GM10248 (cell line): ENCODE data around the gene CBLIF.

ENCODE experiments used
- CTCF ChIA-PET: fragments of 300-600 bp; sonication (Branson Sonifier 250); formaldehyde crosslinking; extraction: SDS; loops from one replicate; lab custom pipeline; 2021; ENCODE audit warnings: antibody characterized with exemption; lab: Yijun Ruan, JAX
- POLR2A ChIA-PET: fragments of 350-650 bp; sonication (Branson Sonifier 250); formaldehyde crosslinking; extraction: SDS; loops from one replicate; lab custom pipeline; 2020; ENCODE audit warnings: antibody characterized with exemption; lab: Yijun Ruan, JAX
- DNase-seq: peaks from one replicate; pipeline ENCODE4 v3.0.0; 2012; ENCODE audit errors: extremely low spot score
- TF ChIP-seq, protein P1 (sequence below): IDR thresholded peaks from 2 replicates; pipeline ENCODE4 v1.5.1; 2012; ENCODE audit warnings: mild to moderate bottlenecking, low read depth; ENCODE audit errors: extremely low read depth, missing control alignments, control extremely low read depth

CBLIF gene

DNA sequence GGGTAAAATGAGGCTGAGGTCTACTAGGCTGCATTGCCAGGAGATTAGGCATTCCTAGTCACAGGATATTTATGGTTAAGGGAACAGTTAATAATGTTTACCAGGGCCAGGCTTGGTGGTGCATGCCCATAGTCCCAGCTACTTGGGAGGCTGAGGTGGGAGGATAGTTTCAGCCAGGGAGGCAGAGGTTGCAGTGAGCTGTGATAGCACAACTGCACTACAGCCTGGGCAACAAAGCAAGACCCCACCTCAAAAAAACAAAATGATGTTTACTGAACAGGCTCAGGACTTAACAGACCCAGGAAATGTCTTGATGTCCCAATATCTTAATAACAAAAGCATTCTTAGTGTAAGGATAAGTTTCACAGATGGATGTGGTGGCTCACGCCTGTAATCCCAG is 31.9 kb downstream of the CBLIF start:
- TF ChIP-seq, protein P1, sequence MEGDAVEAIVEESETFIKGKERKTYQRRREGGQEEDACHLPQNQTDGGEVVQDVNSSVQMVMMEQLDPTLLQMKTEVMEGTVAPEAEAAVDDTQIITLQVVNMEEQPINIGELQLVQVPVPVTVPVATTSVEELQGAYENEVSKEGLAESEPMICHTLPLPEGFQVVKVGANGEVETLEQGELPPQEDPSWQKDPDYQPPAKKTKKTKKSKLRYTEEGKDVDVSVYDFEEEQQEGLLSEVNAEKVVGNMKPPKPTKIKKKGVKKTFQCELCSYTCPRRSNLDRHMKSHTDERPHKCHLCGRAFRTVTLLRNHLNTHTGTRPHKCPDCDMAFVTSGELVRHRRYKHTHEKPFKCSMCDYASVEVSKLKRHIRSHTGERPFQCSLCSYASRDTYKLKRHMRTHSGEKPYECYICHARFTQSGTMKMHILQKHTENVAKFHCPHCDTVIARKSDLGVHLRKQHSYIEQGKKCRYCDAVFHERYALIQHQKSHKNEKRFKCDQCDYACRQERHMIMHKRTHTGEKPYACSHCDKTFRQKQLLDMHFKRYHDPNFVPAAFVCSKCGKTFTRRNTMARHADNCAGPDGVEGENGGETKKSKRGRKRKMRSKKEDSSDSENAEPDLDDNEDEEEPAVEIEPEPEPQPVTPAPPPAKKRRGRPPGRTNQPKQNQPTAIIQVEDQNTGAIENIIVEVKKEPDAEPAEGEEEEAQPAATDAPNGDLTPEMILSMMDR, result no peak
- ChIA-PET POLR2A (interaction anchor here (0.6 kb wide), 1 partner anchor 9 kb away, joined by 6 read pairs; no protein-coding TSS in a partner anchor), CTCF (interaction anchor here (1.2 to 1.3 kb wide), 2 partner anchors 10 to 11 kb away, joined by 3 to 5 read pairs; no protein-coding TSS in a partner anchor)
- no peak for DNase-seq

DNA sequence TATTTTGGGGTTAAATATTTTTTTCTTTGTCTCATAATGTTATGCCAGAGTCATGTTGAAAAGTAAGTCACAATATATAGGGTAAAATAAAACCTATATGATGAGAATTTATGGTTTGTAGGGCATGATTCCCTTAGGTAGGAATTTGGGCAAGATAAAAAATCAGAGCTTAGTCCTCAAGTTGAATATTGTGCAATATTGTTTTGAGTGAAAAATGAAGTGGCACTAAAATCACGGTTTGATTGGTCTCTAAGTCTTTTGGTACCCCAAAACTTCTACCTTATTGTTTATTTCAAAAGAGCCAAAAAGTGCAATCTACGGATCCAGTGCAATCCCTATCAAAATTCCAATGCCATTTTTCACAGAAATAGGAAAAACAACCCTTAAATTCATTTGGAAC is 33.1 kb downstream of the CBLIF start:
- ChIA-PET POLR2A (no interaction called here), CTCF (interaction anchor here (1.3 to 1.5 kb wide), 2 partner anchors 10 to 439 kb away, joined by 3 read pairs; no protein-coding TSS in a partner anchor)
- TF ChIP-seq, protein P1, result no peak
- no peak for DNase-seq

DNA sequence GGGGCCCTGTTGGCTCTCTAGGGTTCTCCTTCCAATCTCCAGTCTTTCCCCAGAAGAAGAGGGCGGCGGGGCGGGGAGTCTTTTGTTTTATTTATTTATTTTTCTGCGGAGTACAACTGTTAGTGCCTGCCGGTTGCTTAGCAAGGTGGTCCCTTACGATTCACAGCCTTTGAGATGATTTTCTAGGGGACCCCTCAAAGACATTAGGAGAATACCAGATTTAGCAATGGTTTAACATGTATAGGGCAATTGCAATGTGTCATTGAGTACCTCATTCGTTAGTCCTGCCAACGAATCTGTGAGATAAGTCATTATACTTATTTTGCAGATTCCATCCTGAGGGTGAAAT is 34.4 kb downstream of the CBLIF start:
- POLR2A ChIA-PET, result interaction anchor here (1.4 kb wide), 1 partner anchor 142 kb away, joined by 3 read pairs; the partner anchor contains the start of gene PATL1
- CTCF ChIA-PET, result interaction anchor here (1.5 to 3.6 kb wide), 6 partner anchors 11 to 440 kb away, joined by 3 to 32 read pairs (median 4); no protein-coding TSS in a partner anchor
- no peak for DNase-seq
- TF ChIP-seq, protein P1, result no peak

DNA sequence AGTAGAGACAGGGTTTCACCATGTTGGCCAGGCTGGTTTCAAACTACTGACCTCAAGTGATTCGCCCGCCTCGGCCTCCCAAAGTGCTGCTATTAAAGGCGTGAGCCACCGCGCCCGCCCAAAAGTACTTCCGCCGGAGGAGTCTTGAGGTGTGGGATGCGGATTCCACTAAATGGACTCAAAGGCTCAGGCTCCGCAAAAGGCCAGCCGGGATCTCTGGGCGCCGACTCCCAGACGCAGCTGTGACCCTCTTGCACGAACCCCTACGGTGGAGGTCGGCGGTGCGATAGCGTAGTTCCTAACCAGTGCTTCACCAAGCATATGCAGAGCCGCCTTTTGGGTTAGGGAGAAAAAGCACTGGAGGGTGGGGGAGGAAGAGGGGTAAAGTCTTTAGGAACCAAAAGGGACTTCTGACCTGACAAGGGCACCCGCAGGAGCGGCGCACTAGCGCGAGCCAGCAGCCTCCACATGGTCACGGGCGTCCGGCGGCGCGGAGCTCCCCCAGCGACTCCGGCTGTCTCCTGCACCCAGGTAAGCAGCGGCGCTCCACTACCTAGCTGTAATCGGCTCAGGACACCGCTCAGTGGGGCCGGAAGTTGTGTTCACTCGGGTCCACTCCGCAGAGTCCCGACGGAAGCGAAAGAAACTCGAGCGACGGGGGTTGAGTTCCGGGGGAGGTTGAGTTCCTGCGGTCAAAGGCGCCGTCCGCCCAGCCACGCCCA is 34.9 kb downstream of the CBLIF start, which contains the start of gene MRPL16:
Gene MRPL16 (minus strand): TSS at position 590 of the 722 bp plus-strand sequence. CDS start 120 bp downstream, at position 470.
- DNase-seq, result peak; percentile 89
- ChIA-PET POLR2A (interaction anchor here (1.4 kb wide), 1 partner anchor 141 kb away, joined by 3 read pairs; the partner anchor contains the start of gene PATL1), CTCF (interaction anchor here (1.1 to 3.6 kb wide), 9 partner anchors 11 to 441 kb away, joined by 3 to 32 read pairs (median 4); partner anchors contain the start of gene STX3)
- TF ChIP-seq, protein P1, result no peak

DNA sequence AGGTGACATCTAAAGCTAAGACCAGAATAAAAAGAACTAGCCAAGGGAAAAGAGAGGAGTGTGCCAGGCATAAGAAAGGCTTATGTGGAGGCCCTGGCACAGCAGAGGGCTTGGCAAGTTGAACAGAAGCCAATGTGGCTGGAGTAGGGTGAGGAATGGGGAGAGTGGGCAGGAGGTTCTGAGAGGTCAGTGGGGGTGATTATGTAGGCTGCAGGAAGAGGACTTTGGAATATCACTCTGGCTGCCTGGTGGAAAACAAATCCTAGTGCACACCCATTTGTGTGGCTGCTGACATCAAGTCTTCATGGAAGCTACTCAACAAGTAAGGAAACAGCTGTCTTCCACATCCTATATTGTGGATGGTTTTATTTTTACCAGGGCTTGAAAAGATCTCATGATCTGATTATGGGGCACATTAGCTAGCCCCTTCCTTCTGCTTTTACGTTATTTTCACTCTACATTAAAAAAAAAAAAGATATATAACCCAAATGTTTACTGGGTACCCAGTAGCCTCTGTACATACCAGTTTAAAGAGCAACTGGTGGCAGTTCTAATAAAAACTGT is 38.2 kb downstream of the CBLIF start:
- TF ChIP-seq, protein P1, result no peak
- ChIA-PET CTCF (interaction anchor here (1.3 to 2.2 kb wide), 6 partner anchors 9 to 54 kb away, joined by 4 to 10 read pairs (median 4); no protein-coding TSS in a partner anchor), POLR2A (no interaction called here)
- DNase-seq, result no peak

DNA sequence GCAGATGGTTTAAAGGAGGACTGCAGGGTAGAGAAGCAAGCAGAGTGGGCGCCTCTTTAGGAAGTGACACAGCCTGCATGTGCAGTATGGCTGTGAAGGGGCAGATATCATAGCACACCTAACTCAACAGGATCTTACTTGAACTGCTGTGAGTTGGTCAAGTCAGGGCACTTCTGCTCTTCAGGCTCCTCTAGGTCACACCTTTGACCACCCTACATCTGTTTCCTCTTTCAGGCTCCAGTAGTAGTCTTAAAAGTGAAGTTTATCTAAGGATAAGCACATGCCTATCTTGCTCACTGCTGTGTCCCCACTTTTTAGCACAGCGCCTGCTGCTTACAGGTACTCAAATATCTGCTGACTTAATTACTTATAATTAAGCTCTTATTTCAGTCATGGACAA is 41.2 kb downstream of the CBLIF start:
- ChIA-PET POLR2A (interaction anchor here (0.6 kb wide), 1 partner anchor 10 kb away, joined by 6 read pairs; no protein-coding TSS in a partner anchor), CTCF (interaction anchor here (1.0 to 9.4 kb wide), 3 partner anchors 50 to 266 kb away, joined by 3 to 137 read pairs (median 5); partner anchors contain the start of gene STX3)
- DNase-seq, result no peak
- TF ChIP-seq, protein P1, result no peak
